Smooth muscle cell (in vitro differentiated cells): ENCODE data around the gene ANO9. TPM values are rescaled to one million over a fixed set of nuclear protein-coding genes. Genes with fewer than 3 reads are reported as not detected.

Experiments used
- DNase-seq: peaks from one replicate; lab custom pipeline; 2025; ENCODE audit not compliant: unreplicated experiment; lab: John Stamatoyannopoulos, UW
- H2AFZ ChIP-seq: fragments of 200-600 bp; sonication (generic); 2 replicates; pipeline ENCODE4 v1.6.0; 2016; ENCODE audit warnings: antibody characterized with exemption, low read depth, mild to moderate bottlenecking
- H3F3A ChIP-seq: fragments of 200-600 bp; sonication (generic); 2 replicates; pipeline ENCODE4 v1.6.0; 2017; ENCODE audit warnings: antibody characterized with exemption, low read depth
- H3K27ac ChIP-seq: fragments of 200-600 bp; sonication (generic); 2 replicates; pipeline ENCODE4 v1.5.1; 2016; ENCODE audit warnings: low read depth, mild to moderate bottlenecking
- H3K27me3 ChIP-seq: fragments of 200-600 bp; sonication (generic); 2 replicates; pipeline ENCODE4 v1.6.1; 2016; ENCODE audit warnings: low read depth, mild to moderate bottlenecking
- H3K36me3 ChIP-seq: fragments of 200-600 bp; sonication (generic); 2 replicates; pipeline ENCODE4 v1.5.1; 2016; ENCODE audit warnings: low read depth
- H3K4me1 ChIP-seq: fragments of 200-600 bp; sonication (generic); 2 replicates; pipeline ENCODE4 v1.5.1; 2016; ENCODE audit warnings: low read depth
- H3K4me2 ChIP-seq: fragments of 200-600 bp; sonication (generic); 2 replicates; pipeline ENCODE4 v1.6.0; 2016; ENCODE audit warnings: mild to moderate bottlenecking
- H3K4me3 ChIP-seq: fragments of 200-600 bp; sonication (generic); 2 replicates; pipeline ENCODE4 v1.5.1; 2016; ENCODE audit warnings: mild to moderate bottlenecking
- H3K79me2 ChIP-seq: fragments of 200-600 bp; sonication (generic); 2 replicates; pipeline ENCODE4 v1.6.0; 2016; ENCODE audit warnings: low read depth, mild to moderate bottlenecking
- H3K9ac ChIP-seq: fragments of 200-600 bp; sonication (generic); 2 replicates; pipeline ENCODE4 v1.6.0; 2016; ENCODE audit warnings: low read depth
- H3K9me3 ChIP-seq: fragments of 200-600 bp; sonication (generic); replicated peaks from 2 replicates; pipeline ENCODE4 v1.5.1; 2016; ENCODE audit warnings: low read depth
- H4K20me1 ChIP-seq: fragments of 200-600 bp; sonication (generic); 2 replicates; pipeline ENCODE4 v1.6.0; 2016; ENCODE audit warnings: low read depth
- CTCF ChIP-seq: fragments of 200-600 bp; sonication (generic); IDR thresholded peaks from 2 replicates; pipeline ENCODE4 v1.5.1; 2017; ENCODE audit warnings: borderline replicate concordance, mild to moderate bottlenecking, antibody characterized with exemption; ENCODE audit not compliant: insufficient read depth, poor library complexity, severe bottlenecking
- WGBS: methylation state at CpG from one replicate; pipeline ENCODE4 v1.1.7; 2016; ENCODE audit warnings: low lambda C conversion rate; 5-methylcytosine and 5-hydroxymethylcytosine counted together
- polyA plus RNA-seq: library from polyadenylated mRNA; unstranded; fragments of >200 nt; fragmentation: Nextera tagmentation; extraction: Ambion mirVana; gene quantifications from 2 replicates; pipeline ENCODE4 v1.2.1, GENCODE V29; 2016
- total RNA-seq: library from RNA; depleted of rRNA; stranded (reverse); fragments of >200 nt; gene quantifications from 2 replicates; pipeline ENCODE4 v1.2.3, GENCODE V29; 2014

Gene ANO9
- total and polyA plus RNA-seq, 2 experiments from 2014 or later: 0.67 to 1.5 TPM

- no peaks in the 10 kb centered on the region for H3F3A ChIP-seq
- peaks cover 4% of the 10 kb centered on the region for H3K4me1 ChIP-seq
- TF ChIP-seq CTCF: no peak
- no peaks in the 10 kb centered on the region for H3K27me3 ChIP-seq
- no peaks in the 10 kb centered on the region for H3K9me3 ChIP-seq
- H2AFZ ChIP-seq: no peak overlapping the region
- peaks cover 16% of the 10 kb centered on the region for H3K79me2 ChIP-seq
- no peak overlapping the region for H3K9ac ChIP-seq
- no peaks in the 10 kb centered on the region for H3K36me3 ChIP-seq
- no peak for DNase-seq
- no peak overlapping the region for H3K4me3 ChIP-seq
- H4K20me1 ChIP-seq: no peaks in the 10 kb centered on the region
- no peak overlapping the region for H3K4me2 ChIP-seq
- H3K27ac ChIP-seq: no peak overlapping the region
- WGBS: 69% methylated on average over 9 of the region's 9 CpGs
Observed at GRCh38 chr11:465896-466530, 24.2 kb upstream of the ANO9 start.

GRCh38 chr11:464316-464715, 22.5 kb upstream of the ANO9 start:
- Histone ChIP-seq H3K9me3 (no peaks in the 10 kb centered on the region), H3K4me2 (no peak overlapping the region), H3K9ac (no peak overlapping the region), H3K4me1 (no peaks in the 10 kb centered on the region), H3K4me3 (no peak overlapping the region), H4K20me1 (no peaks in the 10 kb centered on the region), H3K27ac (no peak overlapping the region), H3K27me3 (no peaks in the 10 kb centered on the region), H3K36me3 (no peaks in the 10 kb centered on the region), H3K79me2 (peaks cover 8% of the 10 kb centered on the region), H2AFZ (no peak overlapping the region), H3F3A (no peaks in the 10 kb centered on the region)
- WGBS: 98% methylated on average over 24 of the region's 24 CpGs
- no peak for DNase-seq
- no peak for TF ChIP-seq CTCF

GRCh38 chr11:462107-462890, 20.5 kb upstream of the ANO9 start:
- Histone ChIP-seq H3K9me3 (no peaks in the 10 kb centered on the region), H3K27me3 (no peaks in the 10 kb centered on the region), H3K4me3 (no peak overlapping the region), H3K9ac (no peak overlapping the region), H3K4me1 (no peaks in the 10 kb centered on the region), H3K4me2 (no peak overlapping the region), H2AFZ (no peak overlapping the region), H3K27ac (no peak overlapping the region), H3K79me2 (peaks cover 20% of the 10 kb centered on the region), H4K20me1 (peaks cover 5% of the 10 kb centered on the region), H3F3A (no peaks in the 10 kb centered on the region), H3K36me3 (no peaks in the 10 kb centered on the region)
- DNase-seq: no peak
- no peak for TF ChIP-seq CTCF
- 97% methylated on average over 16 of the region's 16 CpGs for WGBS
